ENCODE measurements around the gene SHMT2. TPM values are rescaled to one million over a fixed set of nuclear protein-coding genes. Genes with fewer than 3 reads are reported as not detected.

Gene SHMT2
- total and polyA plus RNA-seq, 9 of the 15 experiments (the other 6 are each of a cell fraction or from before 2014, with no cell fraction given): 46.1 to 319 (median 115) TPM

DNA sequence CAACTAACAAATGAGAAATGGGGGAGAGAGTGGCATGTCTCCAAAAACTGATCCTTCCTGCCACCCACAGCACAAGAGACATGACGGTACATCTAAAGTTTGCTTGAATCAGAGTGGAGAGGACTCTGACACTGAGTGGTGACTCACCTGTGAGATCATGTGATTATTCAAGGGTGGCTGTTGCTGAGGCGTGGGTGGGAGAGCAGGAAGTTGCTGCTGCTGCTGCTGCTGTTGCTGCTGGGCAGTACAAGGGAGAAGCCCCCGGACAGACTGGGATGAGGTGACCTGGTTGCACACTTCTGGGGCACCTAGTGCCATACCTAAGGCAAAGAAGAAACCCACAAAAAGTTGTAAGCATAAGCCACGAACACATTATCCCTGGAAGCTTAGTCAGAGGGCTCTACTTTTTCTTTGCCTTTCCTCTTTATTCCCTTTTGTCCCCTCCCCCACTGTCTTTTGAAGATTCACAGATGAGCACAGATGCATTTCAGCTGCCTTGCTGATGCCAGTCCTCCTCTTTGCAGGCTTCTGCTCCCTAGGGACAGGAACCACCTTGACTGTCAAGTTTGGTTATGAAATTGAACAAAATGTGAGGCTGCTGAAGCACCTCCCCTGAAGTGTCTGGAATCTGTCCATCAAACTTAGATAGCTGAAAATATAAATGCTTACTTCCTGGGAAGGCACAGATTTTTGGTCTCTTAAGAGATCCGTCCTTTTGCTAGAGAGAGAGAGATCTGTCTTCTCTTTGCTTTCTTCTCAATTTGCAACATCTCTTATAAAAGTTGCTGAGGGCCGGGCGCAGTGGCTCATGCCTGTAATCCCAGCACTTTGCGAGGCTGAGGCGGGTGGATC, 50.9 kb downstream of the SHMT2 start (continued):
- TF ChIP-seq TCF7 (IDR thresholded peaks at IDR 0.05; ENCODE audit: borderline replicate concordance) (no peak), DACH1 (IDR thresholded peaks at IDR 0.05; ENCODE audit: partially characterized antibody) (peak; percentile 18), CTBP1 (IDR thresholded peaks at IDR 0.05; ENCODE audit: borderline replicate concordance) (peak; percentile 73), MITF (IDR thresholded peaks at IDR 0.05) (peak; percentile 75), NFIC (IDR thresholded peaks at IDR 0.05) (peak; percentile 54), NEUROD1 (IDR thresholded peaks at IDR 0.05; ENCODE audit: borderline replicate concordance, low read depth, low read length, partially characterized antibody) (peak; percentile 73), MEIS2 (IDR thresholded peaks at IDR 0.05; ENCODE audit: partially characterized antibody) (peak; percentile 95), MBD2 (IDR thresholded peaks at IDR 0.05; ENCODE audit: borderline replicate concordance, low read depth) (peak; percentile 62; the same call in 1 of the 2 replicates), TRIM24 (IDR thresholded peaks at IDR 0.05) (peak in 1 of 2 experiments; percentile 32; a peak in 1 of 4 replicates), POLR2H (tag; IDR thresholded peaks at IDR 0.05; ENCODE audit: low read depth) (peak; percentile 51; the same call in 1 of the 2 replicates), TAF9B (IDR thresholded peaks at IDR 0.05; ENCODE audit: partially characterized antibody) (peak; percentile 25), RAD51 (IDR thresholded peaks at IDR 0.05; ENCODE audit: borderline replicate concordance, low read depth) (peak; percentile 75; the same call in 1 of the 2 replicates), NFXL1 (CRISPR knock-in tag; IDR thresholded peaks at IDR 0.05) (peak; percentile 74; the same call in 1 of the 2 replicates), L3MBTL2 (IDR thresholded peaks at IDR 0.05) (peak; percentile 42; the same call in 1 of the 2 replicates), SP1 (CRISPR knock-in tag; IDR thresholded peaks at IDR 0.05) (no peak), SMARCE1 (IDR thresholded peaks at IDR 0.05) (peak; percentile 94), RBM17 (IDR thresholded peaks at IDR 0.05; ENCODE audit: borderline replicate concordance, low read depth, low read length) (no peak), EP400 (IDR thresholded peaks at IDR 0.05) (peak; percentile 44; the same call in 1 of the 2 replicates), ZNF41 (CRISPR knock-in tag; conservative IDR thresholded peaks at IDR 0.05) (no peak), FOS (IDR thresholded peaks at IDR 0.05; ENCODE audit: extremely low read depth, insufficient read length) (peak; percentile 75), SMAD4 (CRISPR knock-in tag; conservative IDR thresholded peaks at IDR 0.05) (peak; percentile 38; the same call in 1 of the 2 replicates), BHLHE40 (IDR thresholded peaks at IDR 0.05; ENCODE audit: low read length) (peak; percentile 52; the same call in 1 of the 2 replicates)
- TF ChIP-seq, protein P1, sequence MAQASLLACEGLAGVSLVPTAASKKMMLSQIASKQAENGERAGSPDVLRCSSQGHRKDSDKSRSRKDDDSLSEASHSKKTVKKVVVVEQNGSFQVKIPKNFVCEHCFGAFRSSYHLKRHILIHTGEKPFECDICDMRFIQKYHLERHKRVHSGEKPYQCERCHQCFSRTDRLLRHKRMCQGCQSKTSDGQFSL (CRISPR knock-in tag; IDR thresholded peaks at IDR 0.05): no peak
- TF ChIP-seq, protein P1 (tag; IDR thresholded peaks at IDR 0.05): no peak
- TF ChIP-seq, protein P2, sequence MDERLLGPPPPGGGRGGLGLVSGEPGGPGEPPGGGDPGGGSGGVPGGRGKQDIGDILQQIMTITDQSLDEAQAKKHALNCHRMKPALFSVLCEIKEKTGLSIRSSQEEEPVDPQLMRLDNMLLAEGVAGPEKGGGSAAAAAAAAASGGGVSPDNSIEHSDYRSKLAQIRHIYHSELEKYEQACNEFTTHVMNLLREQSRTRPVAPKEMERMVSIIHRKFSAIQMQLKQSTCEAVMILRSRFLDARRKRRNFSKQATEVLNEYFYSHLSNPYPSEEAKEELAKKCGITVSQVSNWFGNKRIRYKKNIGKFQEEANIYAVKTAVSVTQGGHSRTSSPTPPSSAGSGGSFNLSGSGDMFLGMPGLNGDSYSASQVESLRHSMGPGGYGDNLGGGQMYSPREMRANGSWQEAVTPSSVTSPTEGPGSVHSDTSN (CRISPR knock-in tag; IDR thresholded peaks at IDR 0.05; ENCODE audit: low read depth): peak; percentile 66
- TF ChIP-seq, protein P2 (tag; conservative IDR thresholded peaks at IDR 0.05; ENCODE audit: low read depth): peak; percentile 74

Data from K562 (cell line).